K562 (cell line): ENCODE measurements around the gene SV2C. TPM values are rescaled to one million over a fixed set of nuclear protein-coding genes. Genes with fewer than 3 reads are reported as not detected.

Experiments
- ADNP ChIP-seq: fragments of 200-800 bp; sonication (Bioruptor generic); IDR thresholded peaks from 2 replicates; pipeline ENCODE4 v1.6.1; 2016; ENCODE audit warnings: missing genetic modification characterization, missing compliant biosample characterization
- BRD9 ChIP-seq: fragments of 450-650 bp; IDR thresholded peaks from 2 replicates; pipeline ENCODE4 v1.6.1; 2018; ENCODE audit warnings: low read depth; ENCODE audit not compliant: partially characterized antibody
- NR1H2 ChIP-seq: sonication (generic); formaldehyde crosslinking; IDR thresholded peaks from 2 replicates; pipeline ENCODE4 v1.4.0; 2020; ENCODE audit warnings: mild to moderate bottlenecking, missing genetic modification reagents
- PML ChIP-seq: IDR thresholded peaks from 2 replicates; pipeline ENCODE4 v1.6.1; 2012; ENCODE audit warnings: low read length, inconsistent platforms
- SMARCB1 ChIP-seq: IDR thresholded peaks from 2 replicates; pipeline ENCODE4 v1.6.1; 2011; ENCODE audit warnings: improper control_type of control experiment, low read depth; ENCODE audit not compliant: insufficient read length
- ZBTB7A ChIP-seq: IDR thresholded peaks from 2 replicates; pipeline ENCODE4 v1.6.1; 2011; ENCODE audit warnings: low read depth, mild to moderate bottlenecking, low read length, moderate library complexity, borderline replicate concordance; ENCODE audit not compliant: control insufficient read depth
- polyA plus RNA-seq, 8 experiments: library from polyadenylated mRNA; depleted of rRNA in 4 of 8; stranded (reverse) in 5 of 8; unstranded in 3 of 8; fragments of >200 nt; fragmentation: Nextera tagmentation in 2 of 8; fragmentation: Illumina TruSeq in 1 of 8; extraction: Ambion mirVana in 2 of 8; extraction: Trizol in 1 of 8; gene quantifications; 2 replicates each; pipeline versions ENCODE4 v1.2.1 to v1.2.3, GENCODE V29; 2011 to 2014; ENCODE audit warnings: inconsistent platforms in 1 of 8, missing spikeins in 1 of 8
- total RNA-seq, 7 experiments: library from RNA; depleted of rRNA in 6 of 7; stranded (reverse); fragments of >200 nt in 6 of 7; fragmentation: Illumina TruSeq in 2 of 7; extraction: Trizol in 2 of 7; gene quantifications; 2 replicates each; pipeline versions ENCODE4 v1.2.1 to v1.2.3, GENCODE V29; 2011 to 2021; ENCODE audit warnings: low replicate concordance in 1 of 7
- TF ChIP-seq, protein P1 (sequence below): fragments of 450-650 bp; IDR thresholded peaks from 2 replicates; pipeline ENCODE4 v1.6.1; 2016; ENCODE audit warnings: mild to moderate bottlenecking
- TF ChIP-seq, protein P2 (sequence below): fragments of 150-350 bp; IDR thresholded peaks from 2 replicates; pipeline ENCODE4 v1.6.1; 2014; ENCODE audit warnings: low read depth, mild to moderate bottlenecking, low read length, borderline replicate concordance
- TF ChIP-seq, protein P3 (sequence below): fragments of 200-600 bp; sonication (generic); IDR thresholded peaks from one replicate; pipeline ENCODE4 v1.6.1; 2012; ENCODE audit warnings: mild to moderate bottlenecking, low read depth, low read length, inconsistent platforms

SV2C gene
- total and polyA plus RNA-seq, 9 of the 15 experiments (the other 6 are each of a cell fraction or from before 2014, with no cell fraction given), result 0.05 TPM; not detected in 8

DNA sequence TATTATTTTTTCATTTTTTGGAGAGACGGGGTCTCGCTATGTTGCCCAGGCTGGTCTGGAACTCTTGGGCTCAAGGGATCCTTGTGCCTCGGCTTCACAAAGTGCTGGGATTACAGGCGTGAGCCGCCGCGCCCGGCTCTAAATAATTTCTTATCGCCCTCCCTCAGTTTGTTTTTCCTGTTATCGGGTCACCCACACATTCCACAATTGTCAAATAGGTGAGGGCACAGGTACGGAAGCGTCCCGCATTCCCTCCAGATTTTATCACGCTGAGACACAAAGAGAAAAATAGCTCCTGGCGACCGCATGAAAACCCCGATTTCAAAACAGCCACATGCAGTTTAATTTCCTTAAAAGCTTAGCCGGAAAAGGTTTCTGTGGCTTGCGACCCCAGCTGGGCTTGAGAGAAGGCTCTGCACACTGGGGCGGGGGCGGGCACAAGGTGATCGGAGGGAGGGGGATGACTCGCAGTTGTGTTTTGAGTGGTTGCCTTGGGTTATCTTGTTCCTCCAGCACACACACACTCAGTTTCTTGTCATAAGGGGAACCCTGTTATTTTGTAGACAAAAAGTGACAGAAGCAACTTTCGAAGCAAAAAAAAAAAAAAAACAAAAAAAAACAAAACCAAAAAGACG is 319.2 kb downstream of the SV2C start (continued):
- TF ChIP-seq BRD9 (no peak), ADNP (tag) (peak; percentile 40; the same call in 1 of the 2 replicates), PML (0 out of 2 replicates have a peak, but pooled peaks have one; percentile 41), SMARCB1 (no peak), ZBTB7A (peak; percentile 81), NR1H2 (CRISPR knock-in tag) (no peak)
- TF ChIP-seq, protein P1, sequence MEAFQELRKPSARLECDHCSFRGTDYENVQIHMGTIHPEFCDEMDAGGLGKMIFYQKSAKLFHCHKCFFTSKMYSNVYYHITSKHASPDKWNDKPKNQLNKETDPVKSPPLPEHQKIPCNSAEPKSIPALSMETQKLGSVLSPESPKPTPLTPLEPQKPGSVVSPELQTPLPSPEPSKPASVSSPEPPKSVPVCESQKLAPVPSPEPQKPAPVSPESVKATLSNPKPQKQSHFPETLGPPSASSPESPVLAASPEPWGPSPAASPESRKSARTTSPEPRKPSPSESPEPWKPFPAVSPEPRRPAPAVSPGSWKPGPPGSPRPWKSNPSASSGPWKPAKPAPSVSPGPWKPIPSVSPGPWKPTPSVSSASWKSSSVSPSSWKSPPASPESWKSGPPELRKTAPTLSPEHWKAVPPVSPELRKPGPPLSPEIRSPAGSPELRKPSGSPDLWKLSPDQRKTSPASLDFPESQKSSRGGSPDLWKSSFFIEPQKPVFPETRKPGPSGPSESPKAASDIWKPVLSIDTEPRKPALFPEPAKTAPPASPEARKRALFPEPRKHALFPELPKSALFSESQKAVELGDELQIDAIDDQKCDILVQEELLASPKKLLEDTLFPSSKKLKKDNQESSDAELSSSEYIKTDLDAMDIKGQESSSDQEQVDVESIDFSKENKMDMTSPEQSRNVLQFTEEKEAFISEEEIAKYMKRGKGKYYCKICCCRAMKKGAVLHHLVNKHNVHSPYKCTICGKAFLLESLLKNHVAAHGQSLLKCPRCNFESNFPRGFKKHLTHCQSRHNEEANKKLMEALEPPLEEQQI, result peak; percentile 40; the same call in 1 of the 2 replicates
- TF ChIP-seq, protein P2, sequence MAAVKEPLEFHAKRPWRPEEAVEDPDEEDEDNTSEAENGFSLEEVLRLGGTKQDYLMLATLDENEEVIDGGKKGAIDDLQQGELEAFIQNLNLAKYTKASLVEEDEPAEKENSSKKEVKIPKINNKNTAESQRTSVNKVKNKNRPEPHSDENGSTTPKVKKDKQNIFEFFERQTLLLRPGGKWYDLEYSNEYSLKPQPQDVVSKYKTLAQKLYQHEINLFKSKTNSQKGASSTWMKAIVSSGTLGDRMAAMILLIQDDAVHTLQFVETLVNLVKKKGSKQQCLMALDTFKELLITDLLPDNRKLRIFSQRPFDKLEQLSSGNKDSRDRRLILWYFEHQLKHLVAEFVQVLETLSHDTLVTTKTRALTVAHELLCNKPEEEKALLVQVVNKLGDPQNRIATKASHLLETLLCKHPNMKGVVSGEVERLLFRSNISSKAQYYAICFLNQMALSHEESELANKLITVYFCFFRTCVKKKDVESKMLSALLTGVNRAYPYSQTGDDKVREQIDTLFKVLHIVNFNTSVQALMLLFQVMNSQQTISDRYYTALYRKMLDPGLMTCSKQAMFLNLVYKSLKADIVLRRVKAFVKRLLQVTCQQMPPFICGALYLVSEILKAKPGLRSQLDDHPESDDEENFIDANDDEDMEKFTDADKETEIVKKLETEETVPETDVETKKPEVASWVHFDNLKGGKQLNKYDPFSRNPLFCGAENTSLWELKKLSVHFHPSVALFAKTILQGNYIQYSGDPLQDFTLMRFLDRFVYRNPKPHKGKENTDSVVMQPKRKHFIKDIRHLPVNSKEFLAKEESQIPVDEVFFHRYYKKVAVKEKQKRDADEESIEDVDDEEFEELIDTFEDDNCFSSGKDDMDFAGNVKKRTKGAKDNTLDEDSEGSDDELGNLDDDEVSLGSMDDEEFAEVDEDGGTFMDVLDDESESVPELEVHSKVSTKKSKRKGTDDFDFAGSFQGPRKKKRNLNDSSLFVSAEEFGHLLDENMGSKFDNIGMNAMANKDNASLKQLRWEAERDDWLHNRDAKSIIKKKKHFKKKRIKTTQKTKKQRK, result no peak
- TF ChIP-seq, protein P3, sequence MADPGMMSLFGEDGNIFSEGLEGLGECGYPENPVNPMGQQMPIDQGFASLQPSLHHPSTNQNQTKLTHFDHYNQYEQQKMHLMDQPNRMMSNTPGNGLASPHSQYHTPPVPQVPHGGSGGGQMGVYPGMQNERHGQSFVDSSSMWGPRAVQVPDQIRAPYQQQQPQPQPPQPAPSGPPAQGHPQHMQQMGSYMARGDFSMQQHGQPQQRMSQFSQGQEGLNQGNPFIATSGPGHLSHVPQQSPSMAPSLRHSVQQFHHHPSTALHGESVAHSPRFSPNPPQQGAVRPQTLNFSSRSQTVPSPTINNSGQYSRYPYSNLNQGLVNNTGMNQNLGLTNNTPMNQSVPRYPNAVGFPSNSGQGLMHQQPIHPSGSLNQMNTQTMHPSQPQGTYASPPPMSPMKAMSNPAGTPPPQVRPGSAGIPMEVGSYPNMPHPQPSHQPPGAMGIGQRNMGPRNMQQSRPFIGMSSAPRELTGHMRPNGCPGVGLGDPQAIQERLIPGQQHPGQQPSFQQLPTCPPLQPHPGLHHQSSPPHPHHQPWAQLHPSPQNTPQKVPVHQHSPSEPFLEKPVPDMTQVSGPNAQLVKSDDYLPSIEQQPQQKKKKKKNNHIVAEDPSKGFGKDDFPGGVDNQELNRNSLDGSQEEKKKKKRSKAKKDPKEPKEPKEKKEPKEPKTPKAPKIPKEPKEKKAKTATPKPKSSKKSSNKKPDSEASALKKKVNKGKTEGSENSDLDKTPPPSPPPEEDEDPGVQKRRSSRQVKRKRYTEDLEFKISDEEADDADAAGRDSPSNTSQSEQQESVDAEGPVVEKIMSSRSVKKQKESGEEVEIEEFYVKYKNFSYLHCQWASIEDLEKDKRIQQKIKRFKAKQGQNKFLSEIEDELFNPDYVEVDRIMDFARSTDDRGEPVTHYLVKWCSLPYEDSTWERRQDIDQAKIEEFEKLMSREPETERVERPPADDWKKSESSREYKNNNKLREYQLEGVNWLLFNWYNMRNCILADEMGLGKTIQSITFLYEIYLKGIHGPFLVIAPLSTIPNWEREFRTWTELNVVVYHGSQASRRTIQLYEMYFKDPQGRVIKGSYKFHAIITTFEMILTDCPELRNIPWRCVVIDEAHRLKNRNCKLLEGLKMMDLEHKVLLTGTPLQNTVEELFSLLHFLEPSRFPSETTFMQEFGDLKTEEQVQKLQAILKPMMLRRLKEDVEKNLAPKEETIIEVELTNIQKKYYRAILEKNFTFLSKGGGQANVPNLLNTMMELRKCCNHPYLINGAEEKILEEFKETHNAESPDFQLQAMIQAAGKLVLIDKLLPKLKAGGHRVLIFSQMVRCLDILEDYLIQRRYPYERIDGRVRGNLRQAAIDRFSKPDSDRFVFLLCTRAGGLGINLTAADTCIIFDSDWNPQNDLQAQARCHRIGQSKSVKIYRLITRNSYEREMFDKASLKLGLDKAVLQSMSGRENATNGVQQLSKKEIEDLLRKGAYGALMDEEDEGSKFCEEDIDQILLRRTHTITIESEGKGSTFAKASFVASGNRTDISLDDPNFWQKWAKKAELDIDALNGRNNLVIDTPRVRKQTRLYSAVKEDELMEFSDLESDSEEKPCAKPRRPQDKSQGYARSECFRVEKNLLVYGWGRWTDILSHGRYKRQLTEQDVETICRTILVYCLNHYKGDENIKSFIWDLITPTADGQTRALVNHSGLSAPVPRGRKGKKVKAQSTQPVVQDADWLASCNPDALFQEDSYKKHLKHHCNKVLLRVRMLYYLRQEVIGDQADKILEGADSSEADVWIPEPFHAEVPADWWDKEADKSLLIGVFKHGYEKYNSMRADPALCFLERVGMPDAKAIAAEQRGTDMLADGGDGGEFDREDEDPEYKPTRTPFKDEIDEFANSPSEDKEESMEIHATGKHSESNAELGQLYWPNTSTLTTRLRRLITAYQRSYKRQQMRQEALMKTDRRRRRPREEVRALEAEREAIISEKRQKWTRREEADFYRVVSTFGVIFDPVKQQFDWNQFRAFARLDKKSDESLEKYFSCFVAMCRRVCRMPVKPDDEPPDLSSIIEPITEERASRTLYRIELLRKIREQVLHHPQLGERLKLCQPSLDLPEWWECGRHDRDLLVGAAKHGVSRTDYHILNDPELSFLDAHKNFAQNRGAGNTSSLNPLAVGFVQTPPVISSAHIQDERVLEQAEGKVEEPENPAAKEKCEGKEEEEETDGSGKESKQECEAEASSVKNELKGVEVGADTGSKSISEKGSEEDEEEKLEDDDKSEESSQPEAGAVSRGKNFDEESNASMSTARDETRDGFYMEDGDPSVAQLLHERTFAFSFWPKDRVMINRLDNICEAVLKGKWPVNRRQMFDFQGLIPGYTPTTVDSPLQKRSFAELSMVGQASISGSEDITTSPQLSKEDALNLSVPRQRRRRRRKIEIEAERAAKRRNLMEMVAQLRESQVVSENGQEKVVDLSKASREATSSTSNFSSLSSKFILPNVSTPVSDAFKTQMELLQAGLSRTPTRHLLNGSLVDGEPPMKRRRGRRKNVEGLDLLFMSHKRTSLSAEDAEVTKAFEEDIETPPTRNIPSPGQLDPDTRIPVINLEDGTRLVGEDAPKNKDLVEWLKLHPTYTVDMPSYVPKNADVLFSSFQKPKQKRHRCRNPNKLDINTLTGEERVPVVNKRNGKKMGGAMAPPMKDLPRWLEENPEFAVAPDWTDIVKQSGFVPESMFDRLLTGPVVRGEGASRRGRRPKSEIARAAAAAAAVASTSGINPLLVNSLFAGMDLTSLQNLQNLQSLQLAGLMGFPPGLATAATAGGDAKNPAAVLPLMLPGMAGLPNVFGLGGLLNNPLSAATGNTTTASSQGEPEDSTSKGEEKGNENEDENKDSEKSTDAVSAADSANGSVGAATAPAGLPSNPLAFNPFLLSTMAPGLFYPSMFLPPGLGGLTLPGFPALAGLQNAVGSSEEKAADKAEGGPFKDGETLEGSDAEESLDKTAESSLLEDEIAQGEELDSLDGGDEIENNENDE, result no peak
